ENCODE measurements around the gene LRRC4. TPM values are rescaled to one million over a fixed set of nuclear protein-coding genes. Genes with fewer than 3 reads are reported as not detected.

LRRC4 gene
- total and polyA plus RNA-seq, 2 experiments from 2014 or later: 0.13 to 0.32 TPM

GRCh38 chr7:128000854-128001265 lies 30.4 kb downstream of the LRRC4 start:
- H3K9ac ChIP-seq: no peak overlapping the region
- H3F3A ChIP-seq (ENCODE audit: insufficient read depth): no peaks in the 10 kb centered on the region
- H3K9me2 ChIP-seq (ENCODE audit: insufficient read depth): no peaks in the 10 kb centered on the region
- peaks cover 5% of the 10 kb centered on the region; the same call in 1 of the 2 replicates for H4K20me1 ChIP-seq (ENCODE audit: insufficient read depth)
- no peak overlapping the region for H2AFZ ChIP-seq
- no peaks in the 10 kb centered on the region for H3K27me3 ChIP-seq (replicated peaks; ENCODE audit: insufficient read depth)
- no peak overlapping the region for H3K27ac ChIP-seq
- peaks cover 12% of the 10 kb centered on the region; the same call in 1 of the 2 replicates for H3K4me1 ChIP-seq (ENCODE audit: insufficient read depth)
- H3K9me3 ChIP-seq (ENCODE audit: low read depth): no peaks in the 10 kb centered on the region
- no peaks in the 10 kb centered on the region for H3K36me3 ChIP-seq (ENCODE audit: low read depth)
- in situ Hi-C loops (cut with MboI): no loop called here
- WGBS, 2 experiments (ENCODE audit: low coverage in 1 of 2, low lambda C conversion rate in 2 of 2, missing lambda C conversion rate in 2 of 2): 92 to 95% methylated on average over 6 of the region's 6 CpGs
- no peak overlapping the region for H3K4me3 ChIP-seq
- H3K79me2 ChIP-seq (ENCODE audit: insufficient read depth): peaks cover 51% of the 10 kb centered on the region
- no peak for DNase-seq
- TF ChIP-seq EZH2 (IDR thresholded peaks at IDR 0.05; ENCODE audit: insufficient read depth, poor library complexity, severe bottlenecking) (no peak), EZH2phosphoT487 (IDR thresholded peaks at IDR 0.05; ENCODE audit: insufficient read depth, low read depth) (no peak)
- no peak overlapping the region for H3K4me2 ChIP-seq (ENCODE audit: unreplicated experiment)

- Histone ChIP-seq H3K27me3 (replicated peaks; ENCODE audit: insufficient read depth) (no peaks in the 10 kb centered on the region), H3K9me3 (ENCODE audit: low read depth) (no peaks in the 10 kb centered on the region), H3K4me3 (no peak overlapping the region), H2AFZ (no peak overlapping the region), H3K4me2 (ENCODE audit: unreplicated experiment) (no peak overlapping the region), H3K9ac (no peak overlapping the region), H3K27ac (no peak overlapping the region), H4K20me1 (ENCODE audit: insufficient read depth) (peaks cover 5% of the 10 kb centered on the region), H3K79me2 (ENCODE audit: insufficient read depth) (peaks cover 51% of the 10 kb centered on the region), H3K36me3 (ENCODE audit: low read depth) (no peaks in the 10 kb centered on the region), H3K4me1 (ENCODE audit: insufficient read depth) (peaks cover 20% of the 10 kb centered on the region; the same call in 1 of the 2 replicates), H3F3A (ENCODE audit: insufficient read depth) (no peaks in the 10 kb centered on the region), H3K9me2 (ENCODE audit: insufficient read depth) (no peaks in the 10 kb centered on the region)
- in situ Hi-C loops (cut with MboI): no loop called here
- TF ChIP-seq EZH2 (IDR thresholded peaks at IDR 0.05; ENCODE audit: insufficient read depth, poor library complexity, severe bottlenecking) (no peak), EZH2phosphoT487 (IDR thresholded peaks at IDR 0.05; ENCODE audit: insufficient read depth, low read depth) (no peak)
- 100% methylated on average over 1 of the region's 1 CpG for WGBS, 2 experiments (ENCODE audit: low coverage in 1 of 2, low lambda C conversion rate in 2 of 2, missing lambda C conversion rate in 2 of 2)
- DNase-seq: no peak
Measured at GRCh38 chr7:128000048-128000447, 31.2 kb downstream of the LRRC4 start.

GRCh38 chr7:127998671-127999070 lies 32.6 kb downstream of the LRRC4 start:
- H4K20me1 ChIP-seq (ENCODE audit: insufficient read depth): peaks cover 5% of the 10 kb centered on the region
- H3K9me3 ChIP-seq (ENCODE audit: low read depth): no peaks in the 10 kb centered on the region
- in situ Hi-C loops (cut with MboI): no loop called here
- no peak overlapping the region for H3K4me3 ChIP-seq
- H3K9me2 ChIP-seq (ENCODE audit: insufficient read depth): no peaks in the 10 kb centered on the region
- H3K27ac ChIP-seq: no peak overlapping the region
- no peaks in the 10 kb centered on the region for H3K27me3 ChIP-seq (replicated peaks; ENCODE audit: insufficient read depth)
- peaks cover 55% of the 10 kb centered on the region for H3K79me2 ChIP-seq (ENCODE audit: insufficient read depth)
- no peak overlapping the region for H3K9ac ChIP-seq
- WGBS, 2 experiments (ENCODE audit: low coverage in 1 of 2, low lambda C conversion rate in 2 of 2, missing lambda C conversion rate in 2 of 2): 77 to 81% methylated on average over 2 of the region's 2 CpGs
- H3F3A ChIP-seq (ENCODE audit: insufficient read depth): no peaks in the 10 kb centered on the region
- TF ChIP-seq EZH2 (IDR thresholded peaks at IDR 0.05; ENCODE audit: insufficient read depth, poor library complexity, severe bottlenecking) (no peak), EZH2phosphoT487 (IDR thresholded peaks at IDR 0.05; ENCODE audit: insufficient read depth, low read depth) (no peak)
- no peak overlapping the region for H2AFZ ChIP-seq
- H3K36me3 ChIP-seq (ENCODE audit: low read depth): no peaks in the 10 kb centered on the region
- H3K4me2 ChIP-seq (ENCODE audit: unreplicated experiment): no peak overlapping the region
- no peak for DNase-seq
- H3K4me1 ChIP-seq (ENCODE audit: insufficient read depth): peaks cover 21% of the 10 kb centered on the region; the same call in 1 of the 2 replicates

- no peaks in the 10 kb centered on the region for H3K9me3 ChIP-seq (ENCODE audit: low read depth)
- no peak overlapping the region for H3K4me3 ChIP-seq
- no peak overlapping the region for H3K9ac ChIP-seq
- H3K27ac ChIP-seq: no peak overlapping the region
- H3K4me1 ChIP-seq (ENCODE audit: insufficient read depth): peaks cover 21% of the 10 kb centered on the region; the same call in 1 of the 2 replicates
- DNase-seq: peak; percentile 12
- no peaks in the 10 kb centered on the region for H3K9me2 ChIP-seq (ENCODE audit: insufficient read depth)
- in situ Hi-C loops (cut with MboI): no loop called here
- H3K27me3 ChIP-seq (replicated peaks; ENCODE audit: insufficient read depth): no peaks in the 10 kb centered on the region
- H3K79me2 ChIP-seq (ENCODE audit: insufficient read depth): peaks cover 46% of the 10 kb centered on the region
- 93 to 98% methylated on average over 4 of the region's 4 CpGs for WGBS, 2 experiments (ENCODE audit: low coverage in 1 of 2, low lambda C conversion rate in 2 of 2, missing lambda C conversion rate in 2 of 2)
- H2AFZ ChIP-seq: no peak overlapping the region
- TF ChIP-seq EZH2phosphoT487 (IDR thresholded peaks at IDR 0.05; ENCODE audit: insufficient read depth, low read depth) (no peak), EZH2 (IDR thresholded peaks at IDR 0.05; ENCODE audit: insufficient read depth, poor library complexity, severe bottlenecking) (no peak)
- H3F3A ChIP-seq (ENCODE audit: insufficient read depth): no peaks in the 10 kb centered on the region
- H3K36me3 ChIP-seq (ENCODE audit: low read depth): no peaks in the 10 kb centered on the region
- no peak overlapping the region for H3K4me2 ChIP-seq (ENCODE audit: unreplicated experiment)
- peaks cover 5% of the 10 kb centered on the region for H4K20me1 ChIP-seq (ENCODE audit: insufficient read depth)
Measured at GRCh38 chr7:127997226-127997922, 33.9 kb downstream of the LRRC4 start.

Measured in GM23248 (cell line).